SK-N-SH (cell line): ENCODE results near the gene DDX1. TPM values are rescaled to one million over a fixed set of nuclear protein-coding genes. Genes with fewer than 3 reads are reported as not detected.

Experiments used
- CTCF ChIA-PET: fragments of 300-600, 350-600 bp; formaldehyde crosslinking; extraction: SDS; loops from one replicate; lab custom pipeline; 2021; lab: Yijun Ruan, JAX
- POLR2A ChIA-PET: fragments of 350-600 bp; sonication (Branson Sonifier 250); formaldehyde crosslinking; extraction: SDS; loops from one replicate; lab custom pipeline; 2020; ENCODE audit warnings: antibody characterized with exemption, inconsistent platforms; lab: Yijun Ruan, JAX
- DNase-seq: peaks from one replicate; pipeline ENCODE4 v3.0.0; 2012
- H2AFZ ChIP-seq: fragments of 200-600 bp; sonication (generic); 2 replicates; pipeline ENCODE4 v1.8.1; 2016; ENCODE audit warnings: antibody characterized with exemption, mild to moderate bottlenecking, low read depth
- H3F3A ChIP-seq: fragments of 200-600 bp; sonication (generic); replicated peaks from 2 replicates; pipeline ENCODE3; 2016; ENCODE audit warnings: antibody characterized with exemption, mild to moderate bottlenecking; ENCODE audit not compliant: insufficient read depth
- H3K27ac ChIP-seq, 2 experiments: fragments of 200-500 bp in 1 of 2; fragments of 200-600 bp in 1 of 2; sonication (Bioruptor generic) in 1 of 2; sonication (generic), shearing (Covaris generic) in 1 of 2; 2 replicates each; pipeline versions ENCODE4 v1.5.1 to v1.6.1; 2014 to 2016; ENCODE audit warnings: low read depth in 2 of 2, inconsistent platforms in 1 of 2, low read length in 1 of 2, mild to moderate bottlenecking in 1 of 2, mixed read lengths in 1 of 2
- H3K27me3 ChIP-seq: fragments of 200-600 bp; sonication (generic), shearing (Covaris generic); 2 replicates; pipeline ENCODE4 v1.6.1; 2016; ENCODE audit warnings: mixed run types; ENCODE audit not compliant: insufficient read depth
- H3K36me3 ChIP-seq, 2 experiments: fragments of 200-500 bp in 1 of 2; fragments of 200-600 bp in 1 of 2; sonication (Bioruptor generic) in 1 of 2; sonication (generic) in 1 of 2; replicated peaks in 1 of 2; 2 replicates each; pipeline versions ENCODE3 to v1.5.1; 2014 to 2016; ENCODE audit warnings: low read length in 1 of 2, mild to moderate bottlenecking in 1 of 2; ENCODE audit not compliant: insufficient read depth in 2 of 2, control insufficient read depth in 1 of 2
- H3K4me1 ChIP-seq, 2 experiments: fragments of 200-500 bp in 1 of 2; fragments of 200-600 bp in 1 of 2; sonication (Bioruptor generic) in 1 of 2; sonication (generic), shearing (Covaris generic) in 1 of 2; 2 replicates each; pipeline versions ENCODE4 v1.5.1 to v1.6.1; 2014 to 2016; ENCODE audit warnings: low read depth in 1 of 2, low read length in 1 of 2, mixed run types in 1 of 2; ENCODE audit not compliant: insufficient read depth in 2 of 2, control insufficient read depth in 1 of 2
- H3K4me2 ChIP-seq: fragments of 200-600 bp; sonication (generic), shearing (Covaris generic); 2 replicates; pipeline ENCODE4 v1.6.1; 2017; ENCODE audit warnings: mixed run types
- H3K4me3 ChIP-seq, 2 experiments: fragments of 200-500 bp in 1 of 2; fragments of 200-600 bp in 1 of 2; sonication (Bioruptor generic) in 1 of 2; sonication (generic), shearing (Covaris generic) in 1 of 2; 2 replicates each; pipeline versions ENCODE4 v1.5.1 to v1.8.1; 2014 to 2016; ENCODE audit warnings: low read depth in 2 of 2, inconsistent platforms in 1 of 2, low read length in 1 of 2, mild to moderate bottlenecking in 1 of 2, mixed read lengths in 1 of 2, moderate library complexity in 1 of 2
- H3K79me2 ChIP-seq: fragments of 200-600 bp; sonication (generic); 2 replicates; pipeline ENCODE4 v1.8.1; 2017; ENCODE audit warnings: mild to moderate bottlenecking; ENCODE audit not compliant: insufficient read depth
- H3K9ac ChIP-seq: fragments of 200-600 bp; sonication (generic); 2 replicates; pipeline ENCODE4 v1.6.1; 2017; ENCODE audit warnings: mixed run types
- H3K9me2 ChIP-seq: fragments of 200-600 bp; sonication (generic); 2 replicates; pipeline ENCODE4 v1.6.1; 2017; ENCODE audit warnings: mixed run types
- H3K9me3 ChIP-seq: fragments of 200-600 bp; sonication (generic); 2 replicates; pipeline ENCODE4 v1.6.1; 2017; ENCODE audit warnings: mixed run types, mild to moderate bottlenecking, moderate library complexity
- H4K20me1 ChIP-seq: fragments of 200-600 bp; sonication (generic); 2 replicates; pipeline ENCODE4 v1.6.1; 2017; ENCODE audit warnings: mild to moderate bottlenecking, mixed run types; ENCODE audit not compliant: insufficient read depth
- ELF1 ChIP-seq: IDR thresholded peaks from 2 replicates; pipeline ENCODE4 v1.4.0; 2012
- EP300 ChIP-seq, 2 experiments: IDR thresholded peaks; 2 replicates each; pipeline versions ENCODE4 v1.4.0 to v1.6.1; 2012; ENCODE audit warnings: borderline replicate concordance in 1 of 2, low read depth in 1 of 2, low read length in 1 of 2
- FOSL2 ChIP-seq: IDR thresholded peaks from 2 replicates; pipeline ENCODE4 v1.4.0; 2012; ENCODE audit warnings: low read depth, mild to moderate bottlenecking, moderate library complexity, borderline replicate concordance
- FOXJ3 ChIP-seq: sonication (generic); formaldehyde crosslinking; IDR thresholded peaks from 2 replicates; pipeline ENCODE4 v1.5.1; 2020; ENCODE audit warnings: mild to moderate bottlenecking, missing genetic modification reagents
- FOXM1 ChIP-seq: IDR thresholded peaks from 2 replicates; pipeline ENCODE4 v1.4.0; 2012; ENCODE audit warnings: low read depth, mild to moderate bottlenecking
- GABPA ChIP-seq: IDR thresholded peaks from 2 replicates; pipeline ENCODE4 v1.4.0; 2012; ENCODE audit warnings: low read depth, mild to moderate bottlenecking
- NFIC ChIP-seq: IDR thresholded peaks from 2 replicates; pipeline ENCODE4 v1.4.0; 2012; ENCODE audit warnings: borderline replicate concordance
- NRF1 ChIP-seq: IDR thresholded peaks from 2 replicates; pipeline ENCODE4 v1.6.1; 2012; ENCODE audit warnings: low read depth, mild to moderate bottlenecking, low read length
- RAD21 ChIP-seq: IDR thresholded peaks from 2 replicates; pipeline ENCODE4 v1.6.1; 2012; ENCODE audit warnings: mild to moderate bottlenecking, low read length
- RCOR1 ChIP-seq: fragments of 150-350 bp; IDR thresholded peaks from 2 replicates; pipeline ENCODE4 v1.6.1; 2017; ENCODE audit warnings: antibody characterized with exemption, low read length
- RFX5 ChIP-seq: IDR thresholded peaks from 2 replicates; pipeline ENCODE4 v1.6.1; 2012; ENCODE audit warnings: mild to moderate bottlenecking, improper control_type of control experiment, low read length
- RXRA ChIP-seq: IDR thresholded peaks from 2 replicates; pipeline ENCODE4 v1.4.0; 2012; ENCODE audit warnings: low read depth, mild to moderate bottlenecking, borderline replicate concordance
- SIN3A ChIP-seq: IDR thresholded peaks from 2 replicates; pipeline ENCODE4 v1.6.1; 2012; ENCODE audit warnings: low read depth, mild to moderate bottlenecking, low read length, moderate library complexity, borderline replicate concordance
- SMC3 ChIP-seq: IDR thresholded peaks from 2 replicates; pipeline ENCODE4 v1.6.1; 2012; ENCODE audit warnings: low read depth, low read length, improper control_type of control experiment
- TAF1 ChIP-seq: IDR thresholded peaks from 2 replicates; pipeline ENCODE4 v1.6.1; 2012; ENCODE audit warnings: low read depth, mild to moderate bottlenecking, low read length, moderate library complexity, borderline replicate concordance
- YY1 ChIP-seq: IDR thresholded peaks from 2 replicates; pipeline ENCODE4 v1.4.0; 2012; ENCODE audit warnings: low read depth, mild to moderate bottlenecking
- WGBS: methylation state at CpG from one replicate; pipeline ENCODE4 v1.1.6; 2017; ENCODE audit warnings: low lambda C conversion rate; 5-methylcytosine and 5-hydroxymethylcytosine counted together
- polyA plus RNA-seq, 3 experiments: library from polyadenylated mRNA; depleted of rRNA; stranded (reverse); fragments of >200 nt; gene quantifications; 2 replicates each; pipeline ENCODE4 v1.2.3, GENCODE V29; 2012
- TF ChIP-seq, protein P1 (sequence below): fragments of 200-600 bp; sonication (generic); IDR thresholded peaks from 2 replicates; pipeline ENCODE4 v1.6.1; 2017; ENCODE audit warnings: antibody characterized with exemption, mild to moderate bottlenecking, moderate library complexity
- TF ChIP-seq, protein P2 (sequence below): fragments of 150-350 bp; IDR thresholded peaks from 2 replicates; pipeline ENCODE4 v1.6.1; 2017; ENCODE audit warnings: antibody characterized with exemption, low read length, low read depth, borderline replicate concordance
- TF ChIP-seq, protein P3 (sequence below): IDR thresholded peaks from 2 replicates; pipeline ENCODE4; 2012
- TF ChIP-seq, protein P4 (sequence below): fragments of 150-350 bp; IDR thresholded peaks from 2 replicates; pipeline ENCODE4 v1.6.1; 2016; ENCODE audit warnings: mild to moderate bottlenecking, low read depth, low read length
- TF ChIP-seq, protein P5 (sequence below): IDR thresholded peaks from 2 replicates; pipeline ENCODE4 v1.4.0; 2012; ENCODE audit warnings: low read depth

Gene DDX1
- polyA plus RNA-seq, 1 of the 3 experiments (the other 2 are of a cell fraction): 54.5 TPM

DNA sequence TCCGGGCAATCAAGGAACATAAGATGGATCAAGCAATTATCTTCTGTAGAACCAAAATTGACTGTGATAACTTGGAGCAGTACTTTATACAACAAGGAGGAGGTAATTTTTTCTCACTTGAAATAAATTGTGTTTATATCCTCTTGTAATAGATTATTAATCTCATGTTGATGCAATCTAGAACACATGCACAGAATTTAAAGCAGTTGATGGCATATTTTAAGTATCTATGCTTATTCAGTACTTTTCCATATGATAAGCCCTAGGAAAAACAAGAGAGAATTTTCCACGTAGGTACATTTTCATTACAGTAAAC lies 31.8 kb downstream of the DDX1 start:
- Histone ChIP-seq H3K27me3 (no peaks in the 10 kb centered on the region), H2AFZ (no peak overlapping the region), H3K79me2 (no peaks in the 10 kb centered on the region), H3K4me1 (no peaks in the 10 kb centered on the region), H4K20me1 (no peaks in the 10 kb centered on the region), H3K9me2 (no peaks in the 10 kb centered on the region), H3K27ac (no peak overlapping the region), H3K9ac (no peak overlapping the region), H3K4me2 (no peak overlapping the region), H3K4me3 (no peak overlapping the region), H3K9me3 (no peaks in the 10 kb centered on the region), H3F3A (no peaks in the 10 kb centered on the region), H3K36me3 (peaks cover 87 to 96% of the 10 kb centered on the region in 2 experiments)
- no peak for DNase-seq
- WGBS: 95% methylated on average over 2 of the region's 2 CpGs
- CTCF ChIA-PET: interaction anchor here (1.1 to 2.2 kb wide), 2 partner anchors 13 to 15 kb away, joined by 3 to 5 read pairs; no protein-coding TSS in a partner anchor
- TF ChIP-seq RCOR1: no peak
- TF ChIP-seq TAF1: no peak
- no peak for TF ChIP-seq NFIC
- TF ChIP-seq RAD21: no peak
- TF ChIP-seq FOXM1: no peak
- TF ChIP-seq, protein P1, sequence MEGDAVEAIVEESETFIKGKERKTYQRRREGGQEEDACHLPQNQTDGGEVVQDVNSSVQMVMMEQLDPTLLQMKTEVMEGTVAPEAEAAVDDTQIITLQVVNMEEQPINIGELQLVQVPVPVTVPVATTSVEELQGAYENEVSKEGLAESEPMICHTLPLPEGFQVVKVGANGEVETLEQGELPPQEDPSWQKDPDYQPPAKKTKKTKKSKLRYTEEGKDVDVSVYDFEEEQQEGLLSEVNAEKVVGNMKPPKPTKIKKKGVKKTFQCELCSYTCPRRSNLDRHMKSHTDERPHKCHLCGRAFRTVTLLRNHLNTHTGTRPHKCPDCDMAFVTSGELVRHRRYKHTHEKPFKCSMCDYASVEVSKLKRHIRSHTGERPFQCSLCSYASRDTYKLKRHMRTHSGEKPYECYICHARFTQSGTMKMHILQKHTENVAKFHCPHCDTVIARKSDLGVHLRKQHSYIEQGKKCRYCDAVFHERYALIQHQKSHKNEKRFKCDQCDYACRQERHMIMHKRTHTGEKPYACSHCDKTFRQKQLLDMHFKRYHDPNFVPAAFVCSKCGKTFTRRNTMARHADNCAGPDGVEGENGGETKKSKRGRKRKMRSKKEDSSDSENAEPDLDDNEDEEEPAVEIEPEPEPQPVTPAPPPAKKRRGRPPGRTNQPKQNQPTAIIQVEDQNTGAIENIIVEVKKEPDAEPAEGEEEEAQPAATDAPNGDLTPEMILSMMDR: no peak
- TF ChIP-seq GABPA: no peak
- no peak for TF ChIP-seq NRF1
- TF ChIP-seq RFX5: no peak
- no peak for TF ChIP-seq RXRA
- TF ChIP-seq, protein P2, sequence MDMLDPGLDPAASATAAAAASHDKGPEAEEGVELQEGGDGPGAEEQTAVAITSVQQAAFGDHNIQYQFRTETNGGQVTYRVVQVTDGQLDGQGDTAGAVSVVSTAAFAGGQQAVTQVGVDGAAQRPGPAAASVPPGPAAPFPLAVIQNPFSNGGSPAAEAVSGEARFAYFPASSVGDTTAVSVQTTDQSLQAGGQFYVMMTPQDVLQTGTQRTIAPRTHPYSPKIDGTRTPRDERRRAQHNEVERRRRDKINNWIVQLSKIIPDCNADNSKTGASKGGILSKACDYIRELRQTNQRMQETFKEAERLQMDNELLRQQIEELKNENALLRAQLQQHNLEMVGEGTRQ: no peak
- TF ChIP-seq, protein P3, sequence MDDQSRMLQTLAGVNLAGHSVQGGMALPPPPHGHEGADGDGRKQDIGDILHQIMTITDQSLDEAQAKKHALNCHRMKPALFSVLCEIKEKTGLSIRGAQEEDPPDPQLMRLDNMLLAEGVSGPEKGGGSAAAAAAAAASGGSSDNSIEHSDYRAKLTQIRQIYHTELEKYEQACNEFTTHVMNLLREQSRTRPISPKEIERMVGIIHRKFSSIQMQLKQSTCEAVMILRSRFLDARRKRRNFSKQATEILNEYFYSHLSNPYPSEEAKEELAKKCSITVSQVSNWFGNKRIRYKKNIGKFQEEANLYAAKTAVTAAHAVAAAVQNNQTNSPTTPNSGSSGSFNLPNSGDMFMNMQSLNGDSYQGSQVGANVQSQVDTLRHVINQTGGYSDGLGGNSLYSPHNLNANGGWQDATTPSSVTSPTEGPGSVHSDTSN: no peak
- no peak for TF ChIP-seq ELF1
- no peak for TF ChIP-seq YY1
- POLR2A ChIA-PET: no interaction called here

DNA sequence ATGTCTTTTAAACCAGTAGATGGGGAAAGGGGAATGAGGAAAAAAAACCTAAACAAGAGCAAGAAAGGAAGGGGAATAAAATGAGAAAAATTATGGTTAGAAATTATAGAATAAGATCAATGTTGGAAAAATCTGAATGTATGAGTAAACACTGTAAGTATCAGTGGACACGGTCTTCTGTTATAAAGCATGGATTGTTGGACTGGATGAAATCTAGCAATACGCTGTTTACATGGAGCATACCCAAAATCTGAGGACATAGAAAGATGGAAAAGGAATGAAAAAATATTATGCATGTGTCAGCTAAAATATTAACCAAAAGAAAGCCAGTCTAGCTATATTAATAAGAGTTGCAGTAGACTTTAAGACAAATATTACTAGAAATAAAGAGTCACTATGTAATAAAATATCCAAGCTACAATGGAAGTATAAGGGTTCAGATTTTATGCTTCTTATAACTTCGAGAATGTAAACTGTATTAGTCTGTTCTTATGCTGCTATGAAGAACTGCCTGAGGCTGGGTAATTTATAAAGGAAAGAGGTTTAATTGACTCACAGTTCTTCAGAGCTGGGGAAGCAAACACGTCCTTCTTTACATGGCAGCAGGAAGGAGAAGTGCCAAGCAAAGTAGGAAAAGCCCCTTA lies 32.4 kb downstream of the DDX1 start:
- no peaks in the 10 kb centered on the region for H3K4me1 ChIP-seq
- no peak overlapping the region for H2AFZ ChIP-seq
- H3K4me2 ChIP-seq: no peak overlapping the region
- DNase-seq: no peak
- no peaks in the 10 kb centered on the region for H4K20me1 ChIP-seq
- no peaks in the 10 kb centered on the region for H3K27me3 ChIP-seq
- H3K4me3 ChIP-seq: no peak overlapping the region
- ChIA-PET CTCF (interaction anchor here (1.1 to 2.2 kb wide), 3 partner anchors 13 to 1133 kb away, joined by 3 to 5 read pairs (median 3); no protein-coding TSS in a partner anchor), POLR2A (no interaction called here)
- H3K9me2 ChIP-seq: no peaks in the 10 kb centered on the region
- peaks cover 92 to 96% of the 10 kb centered on the region in 2 experiments for H3K36me3 ChIP-seq
- no peaks in the 10 kb centered on the region for H3K9me3 ChIP-seq
- H3F3A ChIP-seq: no peaks in the 10 kb centered on the region
- 80% methylated on average over 4 of the region's 4 CpGs for WGBS
- no peak overlapping the region for H3K9ac ChIP-seq
- TF ChIP-seq, protein P4, sequence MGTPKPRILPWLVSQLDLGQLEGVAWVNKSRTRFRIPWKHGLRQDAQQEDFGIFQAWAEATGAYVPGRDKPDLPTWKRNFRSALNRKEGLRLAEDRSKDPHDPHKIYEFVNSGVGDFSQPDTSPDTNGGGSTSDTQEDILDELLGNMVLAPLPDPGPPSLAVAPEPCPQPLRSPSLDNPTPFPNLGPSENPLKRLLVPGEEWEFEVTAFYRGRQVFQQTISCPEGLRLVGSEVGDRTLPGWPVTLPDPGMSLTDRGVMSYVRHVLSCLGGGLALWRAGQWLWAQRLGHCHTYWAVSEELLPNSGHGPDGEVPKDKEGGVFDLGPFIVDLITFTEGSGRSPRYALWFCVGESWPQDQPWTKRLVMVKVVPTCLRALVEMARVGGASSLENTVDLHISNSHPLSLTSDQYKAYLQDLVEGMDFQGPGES: no peak
- no peak for TF ChIP-seq SIN3A
- TF ChIP-seq EP300 (IDR thresholded peaks at IDR 0.05; ENCODE audit: borderline replicate concordance in 1 of 2, low read depth in 1 of 2, low read length in 1 of 2): no peak
- no peak for TF ChIP-seq ELF1
- TF ChIP-seq, protein P2: no peak
- TF ChIP-seq FOSL2: no peak
- no peak for TF ChIP-seq NRF1
- no peak for TF ChIP-seq RFX5
- TF ChIP-seq YY1: no peak
- TF ChIP-seq, protein P5, sequence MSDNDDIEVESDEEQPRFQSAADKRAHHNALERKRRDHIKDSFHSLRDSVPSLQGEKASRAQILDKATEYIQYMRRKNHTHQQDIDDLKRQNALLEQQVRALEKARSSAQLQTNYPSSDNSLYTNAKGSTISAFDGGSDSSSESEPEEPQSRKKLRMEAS: no peak
- TF ChIP-seq FOXJ3 (CRISPR knock-in tag): no peak
- TF ChIP-seq SMC3: no peak
- TF ChIP-seq RXRA: no peak
- H3K27ac ChIP-seq: no peak overlapping the region
- H3K79me2 ChIP-seq: no peaks in the 10 kb centered on the region
